NT2/D1 (cell line): ENCODE data around the gene YY1.

Experiments
- SUZ12 ChIP-seq: IDR thresholded peaks from 2 replicates; pipeline ENCODE4 v1.6.1; 2011; ENCODE audit not compliant: insufficient read length, insufficient read depth; ENCODE audit errors: extremely low read depth
- YY1 ChIP-seq: IDR thresholded peaks from 2 replicates; pipeline ENCODE4 v1.6.1; 2011; ENCODE audit not compliant: insufficient read length, insufficient read depth
- ZNF274 ChIP-seq: IDR thresholded peaks from 2 replicates; pipeline ENCODE4 v1.6.1; 2011; ENCODE audit warnings: mild to moderate bottlenecking, low read depth, low read length

GRCh38 chr14:100317912-100318808, 79.2 kb downstream of the YY1 start:
- TF ChIP-seq ZNF274, result no peak
- TF ChIP-seq SUZ12, result no peak
- TF ChIP-seq YY1, result no peak
